Left lung (tissue), 10 donors: Measurements from ENCODE around the gene CDKN1B. TPM values are rescaled to one million over a fixed set of nuclear protein-coding genes. Genes with fewer than 3 reads are reported as not detected.
"Not testable (repeated sequence)": the region's sequence is repeated elsewhere in the genome, so short reads cannot be mapped to it uniquely, and the experiment has no call there.

Experiments
- ATAC-seq: fragments of 200-7000 bp; cut with Tn5 transposase; one replicate; pipeline ENCODE4 v1.9.1; 2020; ENCODE audit warnings: moderate library complexity
- DNase-seq, 4 donors: peaks; one replicate each; pipeline ENCODE4 v3.0.0-alpha.2; 2013 to 2020
- H3K27ac ChIP-seq, 2 donors: fragments of 200-600 bp; sonication (generic) in 1 of 2; one replicate each; pipeline versions ENCODE4 v1.5.0 to v1.8.0; 2020 to 2021
- H3K27me3 ChIP-seq, 2 donors: fragments of 200-600 bp; sonication (generic) in 1 of 2; one replicate each; pipeline versions ENCODE4 v1.5.0 to v1.8.0; 2020 to 2021
- H3K36me3 ChIP-seq, 2 donors: fragments of 200-600 bp; sonication (generic) in 1 of 2; one replicate each; pipeline versions ENCODE4 v1.5.0 to v1.8.0; 2020 to 2021
- H3K4me1 ChIP-seq, 2 donors: fragments of 200-600 bp; one replicate each; pipeline ENCODE4 v1.8.0; 2021
- H3K4me3 ChIP-seq, 2 donors: fragments of 200-600 bp; sonication (generic) in 1 of 2; one replicate each; pipeline versions ENCODE4 v1.5.0 to v1.8.0; 2020 to 2021; ENCODE audit warnings: mild to moderate bottlenecking in 1 of 2
- H3K9me3 ChIP-seq, 2 donors: fragments of 200-600 bp; sonication (generic) in 1 of 2; one replicate each; pipeline versions ENCODE4 v1.5.0 to v1.8.0; 2020 to 2021
- intact Hi-C, 2 donors: fragments of 100-400 bp; cut with DNase I; formaldehyde crosslinking; loops; one replicate each; pipeline versions ENCODE4 v1.11.2 to v1.14.2; 2022
- polyA plus RNA-seq, 6 donors: library from polyadenylated mRNA; unstranded; fragments of 120-200 nt; gene quantifications; one replicate each; pipeline ENCODE4 v1.2.1, GENCODE V29; 2013; ENCODE audit not compliant: insufficient read length in 6 of 6
- total RNA-seq, 2 donors: library from RNA; stranded (reverse); fragmentation: NEBNext Ultra II Directional; extraction: Animal tissue kit (Norgen Biotek cat#: 25700); gene quantifications; one replicate each; pipeline ENCODE4 v1.2.1, GENCODE V29; 2021
- TF ChIP-seq, protein P1 (sequence below), 2 donors: fragments of 200-600 bp; sonication (generic) in 1 of 2; IDR thresholded peaks; one replicate each; pipeline versions ENCODE4 v1.5.0 to v1.8.0; 2021; ENCODE audit warnings: antibody characterized with exemption in 2 of 2
- donor health status: DM: no; HTN: yes; CAD: no.
- donor health status: DM: no; HTN: no; CAD: no.

Gene CDKN1B
- total and polyA plus RNA-seq, 8 donors = 36.8 to 73.6 (median 65.8) TPM

DNA sequence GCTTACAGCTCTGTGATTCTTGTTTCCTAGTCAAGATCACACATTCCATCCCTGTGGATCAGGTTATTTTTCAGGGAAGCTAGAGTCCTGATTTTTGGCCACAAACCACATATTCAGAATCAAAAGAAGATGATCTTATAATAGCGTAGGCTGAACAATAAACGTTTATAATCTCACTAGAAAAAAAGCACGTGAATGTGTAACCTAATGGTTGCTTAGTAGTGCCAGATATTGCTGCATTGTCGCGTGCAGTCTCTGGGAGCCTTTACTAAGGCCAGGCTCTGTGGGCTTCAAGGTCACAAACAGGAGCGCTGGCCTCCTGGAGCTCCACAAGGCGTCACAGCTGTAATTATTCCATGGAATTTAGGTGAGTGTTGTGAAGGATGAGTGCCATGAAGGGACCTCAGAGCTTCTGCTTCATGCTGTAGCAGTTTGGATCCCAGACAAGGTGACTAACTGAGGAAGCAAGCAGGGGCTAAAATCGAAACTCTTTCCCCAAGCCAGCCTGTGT is 17.4 kb downstream of the CDKN1B start:
- ATAC-seq (no peak), DNase-seq (no peak)
- intact Hi-C loops = no loop called here
- Histone ChIP-seq H3K4me1 (peaks cover 0 to 26% of the 10 kb centered on the region in 2 donors), H3K9me3 (no peaks in the 10 kb centered on the region), H3K27ac (peak overlapping the region in 1 of 2 donors; percentile 38), H3K27me3 (no peaks in the 10 kb centered on the region), H3K36me3 (no peaks in the 10 kb centered on the region), H3K4me3 (no peak overlapping the region)
- TF ChIP-seq, protein P1, sequence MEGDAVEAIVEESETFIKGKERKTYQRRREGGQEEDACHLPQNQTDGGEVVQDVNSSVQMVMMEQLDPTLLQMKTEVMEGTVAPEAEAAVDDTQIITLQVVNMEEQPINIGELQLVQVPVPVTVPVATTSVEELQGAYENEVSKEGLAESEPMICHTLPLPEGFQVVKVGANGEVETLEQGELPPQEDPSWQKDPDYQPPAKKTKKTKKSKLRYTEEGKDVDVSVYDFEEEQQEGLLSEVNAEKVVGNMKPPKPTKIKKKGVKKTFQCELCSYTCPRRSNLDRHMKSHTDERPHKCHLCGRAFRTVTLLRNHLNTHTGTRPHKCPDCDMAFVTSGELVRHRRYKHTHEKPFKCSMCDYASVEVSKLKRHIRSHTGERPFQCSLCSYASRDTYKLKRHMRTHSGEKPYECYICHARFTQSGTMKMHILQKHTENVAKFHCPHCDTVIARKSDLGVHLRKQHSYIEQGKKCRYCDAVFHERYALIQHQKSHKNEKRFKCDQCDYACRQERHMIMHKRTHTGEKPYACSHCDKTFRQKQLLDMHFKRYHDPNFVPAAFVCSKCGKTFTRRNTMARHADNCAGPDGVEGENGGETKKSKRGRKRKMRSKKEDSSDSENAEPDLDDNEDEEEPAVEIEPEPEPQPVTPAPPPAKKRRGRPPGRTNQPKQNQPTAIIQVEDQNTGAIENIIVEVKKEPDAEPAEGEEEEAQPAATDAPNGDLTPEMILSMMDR (IDR thresholded peaks at IDR 0.05) = no peak

DNA sequence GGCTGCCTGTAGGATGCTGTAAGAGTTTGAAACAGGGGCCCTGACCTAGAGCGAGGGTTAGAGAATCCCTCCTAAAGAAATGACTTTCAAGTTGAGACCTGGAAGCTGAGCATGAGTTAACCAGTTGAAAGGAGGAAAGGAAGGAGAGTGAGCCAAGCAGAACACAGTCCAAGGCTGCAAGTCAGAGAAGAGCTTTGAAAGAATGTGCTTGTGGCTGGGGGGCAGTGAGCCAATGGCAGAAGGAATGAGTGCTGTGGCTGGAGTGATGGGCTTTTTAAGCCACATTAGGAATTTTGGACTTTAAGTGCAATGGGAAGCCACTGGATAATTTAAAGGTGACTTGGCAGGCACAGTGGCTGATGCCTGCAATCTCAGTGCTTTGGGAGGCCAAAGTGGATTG is 18.1 kb downstream of the CDKN1B start:
- Histone ChIP-seq H3K4me1 (peaks cover 0 to 26% of the 10 kb centered on the region in 2 donors), H3K9me3 (no peaks in the 10 kb centered on the region), H3K4me3 (no peak overlapping the region), H3K36me3 (no peaks in the 10 kb centered on the region), H3K27me3 (no peaks in the 10 kb centered on the region), H3K27ac (peak overlapping the region in 1 of 2 donors; percentile 38)
- intact Hi-C loops = no loop called here
- TF ChIP-seq, protein P1 (IDR thresholded peaks at IDR 0.05) = no peak
- no peak for DNase-seq
- ATAC-seq = no peak

DNA sequence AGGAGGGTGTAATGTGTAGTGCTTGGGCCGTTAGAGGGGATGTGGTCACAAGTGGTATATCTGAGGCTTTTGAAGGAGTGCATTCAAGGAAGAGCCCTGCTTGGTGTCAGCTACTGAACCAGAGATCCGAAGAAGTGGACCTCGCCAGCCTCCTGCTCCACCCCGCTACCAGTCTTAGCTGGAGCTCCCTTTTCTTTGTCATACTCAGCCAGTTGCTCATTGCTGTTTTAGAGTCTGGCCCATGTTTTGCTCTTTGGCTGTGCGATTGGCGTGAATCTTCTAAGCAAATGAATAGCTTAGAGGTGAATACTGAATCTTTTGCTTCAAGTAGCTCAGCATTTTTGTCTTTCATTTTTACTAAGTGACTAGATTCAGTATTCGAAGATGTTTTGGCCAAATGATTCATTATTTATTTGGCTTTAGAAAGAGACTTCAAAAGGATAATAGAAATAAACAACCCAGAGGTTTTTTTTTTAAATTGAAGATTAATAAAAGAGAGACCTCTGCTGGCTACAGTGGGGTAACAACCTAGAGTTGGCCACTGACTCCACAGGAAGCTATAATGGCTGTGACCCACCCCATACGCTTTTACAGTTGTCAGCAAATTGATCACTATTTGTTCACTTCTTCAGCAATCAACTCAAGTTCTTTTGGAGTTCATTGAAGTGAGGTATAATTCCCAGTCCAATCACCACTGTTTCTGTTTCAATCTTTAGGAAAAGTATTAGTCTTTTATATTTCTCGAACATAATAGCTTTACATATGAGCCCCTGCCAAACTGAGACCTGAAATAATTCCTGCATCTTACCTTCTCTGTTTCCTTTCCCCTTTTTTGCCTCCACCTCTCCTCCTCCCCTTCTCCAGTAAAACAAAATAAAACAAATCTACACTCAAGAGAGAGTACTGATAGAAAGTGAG is 19.9 kb downstream of the CDKN1B start:
- peak; percentile 87 for ATAC-seq
- H3K27ac ChIP-seq = peak overlapping the region in 1 of 2 donors; percentile 71
- H3K27me3 ChIP-seq = no peaks in the 10 kb centered on the region

DNA sequence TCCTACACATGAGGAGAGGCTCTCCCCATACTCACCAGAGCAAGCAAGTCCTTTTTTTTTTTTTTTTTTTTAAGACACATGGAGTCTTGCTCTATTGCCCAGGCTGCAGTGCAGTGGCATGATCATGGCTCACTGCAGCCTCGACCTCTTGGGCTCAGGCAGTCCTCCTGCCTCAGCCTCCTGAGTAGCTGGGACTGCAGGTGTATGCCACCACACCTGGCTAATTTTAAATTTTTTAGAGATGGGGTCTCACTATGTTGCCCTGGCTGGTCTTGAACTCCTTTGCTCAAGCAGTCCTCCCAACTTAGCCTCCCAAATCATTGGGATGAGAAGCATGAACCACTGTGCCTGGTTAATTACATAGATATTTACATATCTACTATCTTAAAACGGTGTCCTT is 21.0 kb downstream of the CDKN1B start:
- H3K4me3 ChIP-seq, DNase-seq, H3K27ac ChIP-seq, ATAC-seq, intact Hi-C loops, H3K9me3 ChIP-seq, H3K36me3 ChIP-seq, H3K27me3 ChIP-seq: not testable (repeated sequence)
- peaks cover 5 to 26% of the 10 kb centered on the region in 2 donors for H3K4me1 ChIP-seq

More for the DNA sequence above, 19.9 kb downstream of the CDKN1B start:
- TF ChIP-seq, protein P1 (IDR thresholded peaks at IDR 0.05) = peak; percentile 56 to 73
- H3K36me3 ChIP-seq = no peaks in the 10 kb centered on the region
- peaks cover 5 to 26% of the 10 kb centered on the region in 2 donors for H3K4me1 ChIP-seq
- intact Hi-C loops = no loop called here
- DNase-seq = no peak
- no peaks in the 10 kb centered on the region for H3K9me3 ChIP-seq
- H3K4me3 ChIP-seq = no peak overlapping the region

DNA sequence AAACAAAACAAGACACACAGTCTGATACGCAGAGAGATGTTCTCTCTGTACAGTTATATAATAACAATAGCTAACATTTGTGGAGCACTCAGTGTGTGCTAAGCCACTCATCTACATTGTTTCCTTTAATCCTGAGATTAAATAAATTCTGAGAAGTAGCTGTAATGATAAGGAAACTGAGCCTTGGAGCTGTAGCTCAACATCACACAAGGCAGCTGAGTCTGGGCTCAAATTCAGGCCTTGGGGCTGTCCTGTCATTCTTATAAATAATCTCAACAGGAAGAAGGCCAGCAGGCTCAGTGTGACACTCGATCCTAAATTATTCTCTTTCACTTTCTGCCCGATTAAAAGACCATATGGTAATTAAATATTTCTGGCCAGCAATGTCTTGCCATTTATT is 24.5 kb downstream of the CDKN1B start:
- H3K4me1 ChIP-seq = peaks cover 5 to 8% of the 10 kb centered on the region in 2 donors
- H3K27me3 ChIP-seq = no peaks in the 10 kb centered on the region
- TF ChIP-seq, protein P1 (IDR thresholded peaks at IDR 0.05) = no peak
- no peaks in the 10 kb centered on the region for H3K9me3 ChIP-seq
- DNase-seq (no peak), ATAC-seq (no peak)
- H3K27ac ChIP-seq = no peak overlapping the region
- no peaks in the 10 kb centered on the region for H3K36me3 ChIP-seq
- H3K4me3 ChIP-seq = no peak overlapping the region
- intact Hi-C loops = no loop called here
